Left cardiac atrium (tissue), 4 donors: ENCODE measurements around the gene TMEM107. TPM values are rescaled to one million over a fixed set of nuclear protein-coding genes. Genes with fewer than 3 reads are reported as not detected.
A peak's percentile ranks its signal among the peaks of the same experiment; 100 is the strongest.

ENCODE experiments used
- ATAC-seq, 2 donors: fragments of 200-7000 bp; cut with Tn5 transposase; one replicate each; pipeline ENCODE4 v1.9.1; 2020; ENCODE audit warnings: mild to moderate bottlenecking in 2 of 2, moderate library complexity in 2 of 2
- DNase-seq: peaks from one replicate; pipeline ENCODE4 v3.0.0-alpha.2; 2020
- intact Hi-C, 2 donors: fragments of 100-400 bp; cut with DNase I; formaldehyde crosslinking; loops; one replicate each; pipeline versions ENCODE4 v1.14.1 to v1.15.1; 2022 to 2023
- total RNA-seq, 2 donors: library from RNA; stranded (reverse); fragmentation: NEBNext Ultra II Directional; extraction: Animal tissue kit (Norgen Biotek cat#: 25700); gene quantifications; one replicate each; pipeline ENCODE4 v1.2.1, GENCODE V29; 2021
- donor health status: DM: no; HTN: yes; CAD: no.
- donor health status: DM: no; HTN: yes; CAD: no; lungs with severe emphysema.
- donor health status: DM: yes; HTN: yes; CAD: no.
- donor health status: Dilated cardiomyopathy.

TMEM107 gene
- total RNA-seq, 2 donors from 2014 or later: 6.8 to 8.0 TPM

DNA sequence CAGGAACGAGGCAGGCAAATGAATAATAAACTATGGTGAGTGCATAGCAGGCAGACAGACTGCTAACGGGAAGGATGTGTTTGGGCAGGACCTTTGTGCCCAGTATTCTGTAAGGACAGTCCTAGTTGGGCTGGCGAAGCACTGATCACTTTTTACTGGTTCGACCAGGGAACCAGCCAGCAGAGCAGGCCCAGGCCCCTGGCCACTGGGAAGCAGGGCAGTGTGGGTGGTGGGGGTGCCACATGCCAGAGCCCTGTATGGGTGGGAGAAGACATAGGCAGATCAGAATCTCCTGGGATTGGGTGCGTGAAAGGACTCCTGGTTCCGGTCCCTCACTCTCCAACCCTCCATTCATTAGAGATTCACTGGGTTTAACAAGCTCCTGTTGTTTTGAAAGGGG lies 9.4 kb downstream of the TMEM107 start:
- DNase-seq (no peak), ATAC-seq (no peak)
- intact Hi-C loops: no loop called here

DNA sequence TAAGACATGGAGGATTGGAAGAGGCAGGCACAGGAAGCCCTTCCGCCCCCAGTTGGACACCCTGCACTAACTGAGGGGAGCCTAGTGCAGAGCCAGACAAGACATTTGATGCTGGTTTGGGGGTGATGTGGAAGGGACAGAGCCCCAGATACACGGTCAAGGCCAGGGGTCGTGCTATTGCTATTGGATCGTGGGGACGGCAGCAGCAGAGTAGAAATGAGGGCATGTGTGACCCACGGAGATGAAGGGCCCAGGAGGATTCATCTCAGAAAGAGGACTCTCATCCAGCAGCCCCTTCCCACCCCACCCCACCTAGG lies 11.4 kb downstream of the TMEM107 start:
- no peak for ATAC-seq
- no peak for DNase-seq
- intact Hi-C loops: no loop called here

DNA sequence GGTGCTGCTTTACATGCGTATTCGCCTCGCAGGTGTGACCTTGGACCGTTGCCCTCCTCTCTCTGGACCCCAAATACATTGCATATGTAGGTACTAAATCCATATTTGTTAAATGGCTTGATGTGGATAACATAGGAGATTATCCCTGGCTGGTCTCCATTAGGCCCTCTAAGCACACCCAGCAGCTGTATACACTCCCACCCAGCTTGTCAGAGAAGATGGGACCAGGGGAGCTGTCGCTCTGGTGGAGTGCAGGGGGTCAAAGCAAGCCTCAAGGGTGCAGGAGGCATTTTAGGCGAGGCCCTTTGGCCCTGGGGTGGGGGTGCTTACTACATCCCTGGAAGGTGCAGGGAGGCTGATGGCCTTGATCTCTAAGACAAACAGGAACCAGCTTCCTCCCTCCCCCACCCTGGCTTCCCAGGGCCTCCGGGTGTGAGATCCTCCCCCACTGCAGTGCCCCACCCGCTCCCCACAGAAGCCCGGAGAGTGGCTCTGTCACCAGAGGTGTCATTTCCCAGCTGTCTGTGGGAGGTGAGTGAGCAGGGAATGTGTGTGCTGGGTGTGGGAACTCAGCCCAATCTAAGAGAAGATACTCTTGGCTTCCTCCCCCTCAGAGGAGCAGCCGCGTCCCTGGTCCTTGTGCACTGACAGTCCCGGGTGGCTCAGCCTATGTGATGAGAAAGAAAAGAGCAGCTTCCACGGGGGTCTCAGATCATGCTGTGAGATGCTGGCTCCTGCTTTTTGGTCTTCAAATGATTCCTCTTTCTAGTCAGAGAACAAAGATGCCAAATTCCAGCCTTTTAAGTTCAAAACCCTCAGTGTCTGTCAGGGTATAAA lies 12.0 kb downstream of the TMEM107 start:
- DNase-seq: peak; percentile 87
- intact Hi-C loops: no loop called here
- ATAC-seq: peak; percentile 82 to 84

DNA sequence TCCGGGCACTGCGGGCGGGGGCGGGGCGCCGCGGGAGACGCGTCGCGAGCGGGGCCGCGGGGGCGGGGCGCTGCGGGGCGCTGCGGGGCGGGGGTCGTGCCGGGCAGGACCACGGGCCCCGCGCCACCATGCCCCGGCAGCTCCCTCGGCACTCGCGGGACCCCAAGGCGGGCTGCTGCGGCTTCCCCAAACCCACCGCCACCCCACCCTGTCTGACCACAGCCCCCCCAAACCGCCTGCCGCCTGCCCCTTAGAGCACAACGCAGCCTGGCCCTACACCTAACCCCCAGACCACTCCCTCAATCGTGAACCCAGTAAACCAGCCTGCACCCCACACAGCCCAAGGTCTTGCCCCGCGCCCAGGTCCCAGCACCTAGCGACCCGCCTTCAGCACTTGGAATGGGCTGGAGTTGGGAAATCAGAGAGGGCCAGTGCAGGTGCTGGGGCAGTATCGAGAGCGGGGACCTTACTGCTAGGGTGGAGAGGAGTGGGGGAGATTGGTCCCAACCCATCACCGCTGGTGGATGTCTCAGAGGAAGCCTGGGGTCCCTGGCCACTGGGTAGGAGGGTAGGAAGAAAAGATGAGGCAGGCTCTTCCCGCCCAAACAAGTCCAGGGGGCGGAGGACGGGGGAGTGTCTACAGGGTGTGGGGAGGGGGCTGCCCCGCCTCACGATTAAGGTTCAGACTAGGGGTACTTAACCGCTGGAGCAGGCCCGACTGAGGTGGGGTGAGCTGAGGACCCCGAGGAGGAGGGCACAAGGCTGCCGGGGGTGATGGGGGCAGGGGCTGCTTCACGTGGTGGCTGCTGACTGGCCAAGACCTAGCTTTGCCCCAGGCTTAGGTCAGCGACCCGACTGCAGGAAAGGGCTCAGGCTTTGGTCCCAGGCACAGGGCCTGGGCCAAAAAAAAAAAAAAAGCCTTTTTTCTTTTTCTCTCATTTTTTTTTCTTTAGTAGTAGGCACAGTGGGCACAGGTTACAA lies 12.9 kb downstream of the TMEM107 start:
- intact Hi-C loops: no loop called here
- DNase-seq (no peak), ATAC-seq (peak; percentile 2 to 3)

DNA sequence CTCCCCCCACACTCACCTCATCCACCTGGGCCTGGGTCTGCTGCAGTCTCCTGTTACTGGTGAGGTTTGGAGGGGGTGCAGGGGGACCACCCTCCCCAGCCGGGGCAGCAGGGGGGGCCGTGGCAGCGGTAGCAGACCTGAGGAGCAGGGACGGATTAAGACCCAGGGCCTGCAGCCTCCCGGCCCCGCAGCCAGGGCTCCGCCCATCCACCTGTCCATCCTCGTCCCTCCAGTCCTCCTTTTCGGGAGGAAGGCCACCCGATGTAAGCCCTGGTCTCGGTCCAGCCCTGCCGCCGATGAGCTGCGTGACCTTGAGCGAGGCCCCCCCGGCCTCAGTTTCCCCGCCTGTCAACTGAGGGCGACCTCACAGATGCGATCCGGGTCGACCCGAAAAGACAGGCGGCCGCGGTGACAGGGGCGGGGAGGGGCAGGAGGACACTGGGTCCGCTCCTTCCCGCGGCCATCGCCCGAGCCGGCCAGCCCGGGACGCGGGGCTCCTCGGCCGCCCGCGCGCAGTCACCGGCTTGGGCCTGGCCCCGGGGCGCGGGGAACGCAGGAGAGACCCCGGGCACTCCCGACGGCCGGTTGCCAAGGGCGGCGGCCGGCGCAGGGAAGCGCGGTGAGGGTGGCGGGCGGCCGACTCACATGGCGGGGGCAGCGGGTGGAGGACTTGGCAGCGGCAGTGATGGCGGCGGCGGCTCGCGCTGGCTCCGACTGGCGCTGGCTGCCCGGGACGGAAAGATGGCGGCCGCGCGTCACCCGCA lies 13.8 kb downstream of the TMEM107 start, which contains the start of gene VAMP2:
TSS of gene VAMP2 (minus strand) at position 716 of the 764 bp plus-strand sequence. CDS start at position 647, 69 bp downstream.
- ATAC-seq: peak; percentile 56 to 78
- intact Hi-C loops: no loop called here
- peak; percentile 89 for DNase-seq

DNA sequence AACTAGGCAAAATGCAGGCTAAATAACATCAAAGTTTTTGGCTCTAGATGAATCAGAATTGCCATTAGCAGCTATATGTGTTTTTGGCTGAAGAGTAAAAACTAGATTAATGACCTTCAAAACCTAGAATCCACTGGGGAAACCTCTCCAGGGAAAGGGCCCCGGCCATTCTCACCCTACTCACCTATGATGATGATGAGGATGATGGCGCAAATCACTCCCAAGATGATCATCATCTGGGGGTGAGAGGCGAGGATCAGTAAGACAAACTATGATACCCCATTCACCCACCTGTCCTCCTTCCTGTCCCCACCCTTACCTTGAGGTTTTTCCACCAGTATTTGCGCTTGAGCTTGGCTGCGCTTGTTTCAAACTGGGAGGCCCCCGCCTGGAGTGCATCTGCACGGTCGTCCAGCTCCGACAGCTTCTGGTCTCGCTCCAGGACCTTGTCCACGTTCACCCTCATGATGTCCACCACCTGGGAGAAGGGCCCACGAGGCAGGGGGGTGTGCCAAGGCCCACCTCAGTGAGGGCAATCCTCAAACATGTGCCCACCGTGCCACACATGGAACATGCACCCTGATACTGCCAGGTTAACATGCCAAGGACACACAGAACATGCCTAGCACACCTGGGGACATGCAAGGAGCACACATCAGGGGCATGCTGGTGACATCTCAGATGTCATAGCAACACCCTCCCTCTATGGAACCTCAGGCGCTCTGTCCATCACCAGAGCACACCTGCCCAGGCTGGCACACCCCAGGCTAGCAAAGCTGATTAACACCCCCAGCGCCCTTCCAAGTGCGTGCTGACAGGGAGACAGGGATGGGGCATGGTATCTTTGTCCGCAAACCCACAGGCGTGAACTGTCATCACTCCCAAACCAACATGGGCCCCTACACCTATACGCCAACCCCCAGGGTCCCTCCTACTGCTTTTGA lies 14.6 kb downstream of the TMEM107 start:
- peak in 1 of 2 donors; percentile 1 for ATAC-seq
- no peak for DNase-seq
- intact Hi-C loops: no loop called here

DNA sequence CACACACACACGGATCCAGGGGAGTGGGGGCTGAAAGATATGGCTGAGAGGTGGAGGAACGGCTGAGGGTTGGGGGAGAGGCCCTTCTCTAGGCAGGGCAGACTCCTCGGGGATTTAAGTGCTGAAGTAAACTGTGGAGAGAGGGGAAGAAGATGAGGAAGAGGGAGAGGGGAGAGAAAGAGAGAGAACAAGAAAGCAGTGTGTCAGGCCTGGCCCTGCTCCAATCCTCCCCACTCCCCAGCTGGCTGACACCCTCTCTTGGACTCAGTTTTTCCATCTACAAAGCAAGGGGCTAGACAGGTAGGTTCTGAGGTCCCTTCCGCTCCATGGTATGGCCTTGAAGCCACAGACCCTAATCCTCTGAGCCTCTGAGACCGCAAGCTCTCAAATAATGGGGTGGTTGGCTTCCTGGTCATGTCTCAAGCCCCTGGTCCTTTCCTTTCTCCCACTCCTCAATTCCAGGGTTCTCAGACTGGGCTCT lies 15.4 kb downstream of the TMEM107 start:
- no peak for ATAC-seq
- DNase-seq: no peak
- intact Hi-C loops: no loop called here

DNA sequence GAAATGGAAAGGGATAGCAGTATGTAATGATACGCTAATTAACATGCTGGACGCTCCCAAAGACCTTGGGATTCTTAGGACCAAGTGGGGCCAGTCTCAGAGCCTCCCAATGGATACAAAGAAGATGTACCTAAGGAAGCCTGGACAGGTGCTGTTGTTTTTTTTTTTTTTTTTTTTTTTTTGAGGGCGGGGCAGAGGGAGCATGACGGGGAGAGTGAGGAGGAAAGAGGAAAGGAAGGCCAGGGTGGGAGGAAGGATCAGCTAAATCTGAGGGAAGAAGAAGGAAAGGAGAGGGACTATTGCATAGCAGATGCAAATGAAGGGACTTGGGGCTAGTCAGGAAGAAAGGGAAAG lies 16.0 kb downstream of the TMEM107 start:
- DNase-seq: peak; percentile 12
- intact Hi-C loops: no loop called here
- no peak for ATAC-seq

DNA sequence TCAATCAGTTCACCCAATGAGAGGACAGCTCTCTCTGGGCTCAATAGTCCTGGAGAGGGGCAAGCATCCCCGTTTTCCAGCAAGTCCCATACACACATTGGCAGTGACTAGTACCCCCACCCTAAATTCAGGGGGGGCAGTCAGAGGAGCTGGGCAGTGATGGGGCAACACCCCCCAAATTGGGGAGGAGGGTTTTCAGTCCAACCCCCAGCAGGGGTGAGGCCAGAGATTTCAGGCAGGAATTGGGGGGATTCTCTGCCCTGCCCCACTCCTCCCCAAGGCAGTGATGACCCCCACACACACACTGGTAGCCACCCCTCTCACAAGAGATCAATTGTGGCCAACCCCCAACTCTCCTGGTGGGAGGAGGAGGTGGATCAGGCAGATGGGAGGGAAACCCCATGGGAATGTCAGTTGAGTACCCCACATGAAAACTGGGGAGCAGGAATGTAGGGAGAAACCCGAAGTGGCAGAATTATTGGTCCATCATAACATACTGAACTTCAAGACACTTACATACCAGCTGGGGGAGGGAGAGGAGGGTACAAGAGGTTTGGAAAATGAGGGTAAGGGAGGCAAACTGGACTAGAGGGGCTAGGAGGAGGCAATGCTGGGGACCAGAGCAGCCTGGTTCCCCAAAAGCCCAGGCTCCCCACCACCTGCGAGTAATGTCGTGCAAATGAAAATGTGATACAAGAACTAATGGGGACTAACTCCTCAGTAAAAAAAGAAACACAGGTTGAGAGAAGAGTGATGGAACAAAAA lies 16.5 kb downstream of the TMEM107 start:
- intact Hi-C loops: loop anchor here in 1 of 2 donors (5.0 kb wide), 1 partner anchor 37 kb away; the partner anchor contains the start of gene HES7
- ATAC-seq (no peak), DNase-seq (peak; percentile 10)

DNA sequence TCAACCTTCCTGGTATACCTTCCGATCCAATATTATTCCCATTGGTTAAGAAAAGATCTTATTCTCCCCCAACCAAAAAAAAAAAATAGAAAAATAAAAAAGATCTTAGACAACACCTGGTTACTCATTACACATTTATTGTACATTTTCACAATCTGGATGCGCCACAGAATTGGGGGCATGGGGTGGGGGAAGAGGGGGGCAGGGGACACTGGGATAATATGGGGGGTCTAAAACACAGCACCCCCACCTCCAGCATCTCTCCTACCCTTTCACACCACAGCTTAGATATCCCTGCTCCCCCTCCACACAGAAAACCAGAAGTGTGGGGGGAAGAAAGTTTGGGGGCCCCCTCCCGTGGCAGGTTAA lies 17.2 kb downstream of the TMEM107 start:
- intact Hi-C loops: loop anchor here in 1 of 2 donors (5.0 kb wide), 1 partner anchor 37 kb away; the partner anchor contains the start of gene HES7
- ATAC-seq (no peak), DNase-seq (no peak)

DNA sequence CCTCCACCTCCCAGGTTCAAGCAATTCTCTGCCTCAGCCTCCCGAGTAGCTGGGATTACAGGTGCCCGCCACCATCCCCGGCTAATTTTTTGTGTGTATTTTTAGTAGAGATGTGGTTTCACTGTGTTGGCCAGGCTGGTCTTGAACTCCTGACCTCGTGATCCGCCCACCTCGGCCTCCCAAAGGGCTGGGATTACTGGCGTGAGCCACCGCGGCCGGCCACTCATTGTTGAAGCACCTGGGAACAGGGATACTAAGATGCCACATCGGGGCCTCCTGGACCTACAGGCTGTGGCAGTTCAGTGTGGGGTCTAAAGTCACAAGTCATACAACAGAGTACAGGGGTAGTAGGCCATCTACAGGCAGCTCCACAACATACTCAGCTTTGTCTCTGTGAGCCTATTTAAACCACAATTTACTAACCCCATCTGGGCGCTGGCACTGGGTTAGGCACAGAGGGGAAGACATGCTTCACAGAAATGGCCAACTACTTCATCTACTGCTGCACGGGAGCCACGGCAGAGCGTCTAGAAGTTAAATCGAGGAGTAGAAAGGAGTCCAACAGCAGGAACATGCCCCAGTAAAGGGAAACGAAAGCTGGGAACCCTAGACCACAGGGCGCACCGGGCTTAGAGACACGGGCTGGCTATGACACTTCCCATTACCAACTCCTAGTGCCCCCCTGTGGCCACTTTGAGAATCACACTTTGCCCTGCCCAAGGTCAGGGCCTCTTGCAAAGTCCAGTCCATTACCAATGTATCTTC lies 17.7 kb downstream of the TMEM107 start:
- DNase-seq (peak; percentile 92), ATAC-seq (peak in 1 of 2 donors; percentile 3)
- intact Hi-C loops: loop anchor here in 1 of 2 donors (5.0 kb wide), 1 partner anchor 36 kb away; the partner anchor contains the start of gene HES7

DNA sequence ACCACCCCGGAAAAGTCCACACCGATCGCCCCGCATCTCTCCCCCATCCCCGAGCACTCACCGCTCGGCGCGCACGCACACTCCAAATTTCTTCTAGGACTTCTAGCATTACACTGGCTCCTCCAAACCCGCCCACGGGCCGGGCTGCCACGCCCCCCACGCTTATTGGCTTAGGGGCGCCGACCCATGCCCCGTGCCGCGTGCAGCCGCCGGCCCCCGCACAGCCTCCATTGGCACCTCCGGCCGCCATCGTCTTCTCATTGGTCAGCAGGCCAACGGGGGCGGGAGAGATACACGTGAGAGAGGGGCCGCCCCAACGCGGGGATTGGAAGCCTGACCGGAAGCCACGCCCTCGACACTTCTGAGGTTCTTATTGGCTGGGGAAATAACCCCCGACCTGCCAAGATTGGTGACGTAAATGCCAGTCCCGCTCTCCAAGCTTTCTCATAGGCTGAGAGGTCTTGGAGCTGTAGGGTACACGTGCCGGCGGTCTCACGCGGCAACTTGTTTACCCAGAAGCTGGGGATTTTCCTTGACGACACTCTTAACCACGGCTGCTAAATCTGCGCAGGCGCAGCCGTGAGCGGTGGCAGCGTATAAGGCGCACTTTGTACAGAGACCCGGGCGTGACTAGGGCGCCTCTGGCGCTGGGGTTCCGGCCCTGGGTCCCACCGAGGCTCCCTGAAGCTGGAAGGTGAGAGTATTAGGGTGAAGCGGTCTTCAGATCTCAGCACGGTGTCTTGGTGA lies 19.8 kb downstream of the TMEM107 start:
- intact Hi-C loops: loop anchor here in 1 of 2 donors (5.0 kb wide), 1 partner anchor 34 kb away; the partner anchor contains the start of gene HES7
- ATAC-seq (peak; percentile 65 to 67), DNase-seq (peak; percentile 100)

DNA sequence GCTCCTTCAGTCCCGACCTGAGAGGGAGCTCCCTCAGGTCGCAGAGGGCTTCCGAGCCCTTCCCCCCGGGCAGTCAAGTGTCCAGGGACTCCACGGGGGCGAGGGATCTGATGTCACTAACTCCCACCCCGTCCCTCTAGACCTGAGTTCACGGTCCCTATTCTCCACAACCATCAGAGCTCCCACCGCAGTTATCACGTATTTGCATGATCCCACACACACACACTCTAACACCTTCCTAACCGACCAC lies 20.3 kb downstream of the TMEM107 start:
- intact Hi-C loops: loop anchor here in 1 of 2 donors (5.0 kb wide), 1 partner anchor 34 kb away; the partner anchor contains the start of gene HES7
- ATAC-seq (no peak), DNase-seq (no peak)

DNA sequence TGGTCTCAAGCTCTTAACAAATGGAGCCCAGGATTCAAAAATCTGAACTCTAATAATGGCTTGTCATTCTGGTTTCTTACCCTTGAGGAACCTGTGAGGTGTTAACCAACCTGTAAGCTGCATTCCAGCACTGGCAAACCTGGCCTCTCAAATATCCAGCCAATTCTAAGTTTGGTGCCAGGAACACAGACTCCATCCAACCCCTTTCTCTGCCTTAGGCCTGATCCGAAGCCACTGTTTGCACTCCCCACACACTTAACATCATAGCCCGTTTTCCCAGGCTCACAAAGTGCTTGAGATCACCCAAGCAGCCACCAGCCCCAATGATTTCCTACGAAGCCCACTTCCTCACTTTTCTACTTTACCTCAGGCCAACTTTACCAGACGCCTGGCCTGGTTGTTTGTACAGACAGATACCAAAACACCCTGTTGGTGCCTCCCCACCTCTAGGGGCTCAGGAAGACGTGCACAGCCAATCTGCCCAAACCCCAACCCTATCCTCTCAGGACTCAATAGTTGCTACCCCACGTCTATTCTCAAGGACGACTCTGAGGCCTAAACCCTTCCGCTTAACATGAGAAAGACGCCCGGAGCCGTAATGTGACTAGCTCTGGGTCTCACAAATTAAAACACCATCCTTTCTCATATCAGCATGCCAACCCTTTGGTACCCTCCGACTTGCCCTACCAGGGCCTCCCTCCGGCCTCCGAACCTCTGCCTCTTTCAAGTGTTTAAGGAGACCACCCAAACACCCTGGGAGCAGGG lies 20.8 kb downstream of the TMEM107 start:
- ATAC-seq: no peak
- intact Hi-C loops: loop anchor here in 1 of 2 donors (5.0 kb wide), 1 partner anchor 33 kb away; the partner anchor contains the start of gene HES7
- no peak for DNase-seq

DNA sequence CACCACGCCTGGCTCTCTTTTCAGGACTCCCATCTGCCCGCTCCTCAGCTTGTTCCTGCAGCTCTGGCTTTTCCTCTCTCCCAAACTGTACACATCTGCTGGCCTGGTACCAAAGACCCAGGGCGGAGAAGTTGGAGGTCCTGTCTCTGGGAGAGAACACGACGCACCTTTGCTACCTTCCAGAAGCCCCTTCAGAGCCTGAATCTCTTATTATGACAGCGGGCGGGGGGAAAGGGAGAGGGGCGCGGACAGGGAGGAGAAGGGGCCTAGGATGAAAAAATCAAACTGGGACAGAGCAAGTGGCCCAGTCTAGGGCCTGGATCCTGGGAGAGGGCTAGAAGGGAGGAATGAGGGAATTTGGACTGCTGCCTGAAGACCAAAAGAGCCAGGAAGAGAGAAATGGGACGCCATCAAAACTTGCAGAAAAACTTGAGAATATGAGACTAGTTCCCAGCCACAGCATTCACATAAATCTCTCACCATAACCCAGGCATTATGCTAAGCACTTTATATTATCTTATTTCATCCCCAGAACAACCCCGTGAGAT lies 21.5 kb downstream of the TMEM107 start:
- DNase-seq (no peak), ATAC-seq (no peak)
- intact Hi-C loops: loop anchor here in 1 of 2 donors (5.0 kb wide), 1 partner anchor 32 kb away; the partner anchor contains the start of gene HES7
